CD4-positive, alpha-beta T cell treated with Interleukin-4 for 1 hour (primary cell): ENCODE measurements around the gene SLC16A2.

Experiments used
- DNase-seq, 2 donors: peaks; one replicate each; pipeline ENCODE4 v3.0.0-alpha.2; 2020 to 2022

The SLC16A2 gene

GRCh38 chrX:74540635-74541249, 119.4 kb downstream of the SLC16A2 start:
- DNase-seq, result no peak

DNA sequence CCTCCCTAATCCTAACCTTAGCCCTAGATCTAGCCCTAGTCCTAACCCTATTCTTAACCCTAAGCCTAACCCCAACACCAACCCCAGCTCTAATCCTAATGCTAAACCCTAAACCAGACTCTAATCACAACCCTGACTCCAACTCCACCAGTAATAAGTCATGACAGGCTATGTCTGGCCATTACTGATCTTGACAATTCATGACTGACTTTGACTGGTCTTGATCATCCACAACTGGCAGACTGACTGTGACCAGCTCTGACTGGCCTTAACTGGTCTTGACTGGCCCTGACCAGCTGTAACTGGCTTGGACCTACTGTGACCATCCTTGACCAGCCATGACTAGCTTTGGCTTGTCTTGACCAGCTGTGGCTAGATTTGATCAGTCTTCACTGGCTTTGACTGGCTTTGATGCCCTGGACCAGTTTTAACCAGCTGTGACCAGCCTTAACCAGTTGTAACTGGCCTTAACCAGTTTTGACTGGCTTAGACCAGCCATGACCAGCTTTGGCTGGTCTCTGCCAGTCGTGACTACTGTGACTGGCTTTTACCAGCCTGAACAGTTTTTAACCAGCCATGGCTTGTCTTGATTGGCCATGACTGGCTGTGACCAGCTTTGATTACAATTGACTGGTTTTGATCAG, 124.7 kb downstream of the SLC16A2 start:
- DNase-seq, result no peak

- no peak for DNase-seq
Measured at GRCh38 chrX:74546984-74547383, 125.7 kb downstream of the SLC16A2 start.

DNA sequence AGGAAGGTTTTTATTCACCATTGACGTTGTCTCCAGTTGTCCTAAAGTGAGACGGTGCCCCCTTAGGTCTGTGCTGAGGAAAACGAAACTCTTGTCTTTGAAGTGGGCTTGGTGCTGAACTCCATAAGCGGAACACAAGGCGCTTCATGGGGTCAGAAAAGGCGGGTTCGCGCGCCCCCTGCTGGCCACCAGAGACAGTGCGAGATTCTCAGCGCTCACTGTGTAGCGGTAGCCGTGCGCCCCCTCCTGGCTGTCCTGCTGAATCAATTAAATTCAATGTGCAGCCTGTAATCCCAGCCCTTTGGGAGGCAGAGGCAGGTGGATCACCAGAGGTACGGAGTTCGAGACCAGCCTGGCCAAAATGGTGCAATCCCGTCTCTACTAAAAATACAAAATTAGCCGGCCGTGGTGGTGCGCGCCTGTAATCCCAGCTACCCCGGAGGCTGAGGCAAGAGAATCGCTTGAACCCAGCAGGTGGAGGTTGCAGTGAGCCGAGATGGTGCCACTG, 129.1 kb downstream of the SLC16A2 start:
- DNase-seq, result peak; percentile 85 to 87

- no peak for DNase-seq
Measured at GRCh38 chrX:74551934-74552333, 130.6 kb downstream of the SLC16A2 start.

DNA sequence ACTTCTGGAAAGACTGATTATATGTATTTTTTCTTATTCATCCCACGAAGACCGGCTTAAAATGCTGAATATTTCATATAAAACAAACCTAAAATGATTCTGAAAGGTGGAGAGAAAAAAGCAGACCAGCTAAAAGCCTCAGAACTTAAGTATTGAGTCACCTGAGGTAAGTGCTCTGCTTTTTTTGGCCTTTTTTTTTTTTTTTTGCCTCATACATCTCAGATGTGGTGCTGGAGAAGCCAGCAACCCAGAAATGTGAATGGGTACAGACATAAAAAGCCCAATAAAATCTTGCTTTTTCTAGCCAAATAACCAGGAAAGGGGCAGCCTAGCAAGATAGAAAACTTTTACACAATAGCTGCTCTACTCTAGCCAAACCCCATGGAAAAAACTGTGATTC, 136.1 kb downstream of the SLC16A2 start:
- DNase-seq, result no peak

GRCh38 chrX:74578137-74578536, 156.8 kb downstream of the SLC16A2 start:
- DNase-seq, result no peak

DNA sequence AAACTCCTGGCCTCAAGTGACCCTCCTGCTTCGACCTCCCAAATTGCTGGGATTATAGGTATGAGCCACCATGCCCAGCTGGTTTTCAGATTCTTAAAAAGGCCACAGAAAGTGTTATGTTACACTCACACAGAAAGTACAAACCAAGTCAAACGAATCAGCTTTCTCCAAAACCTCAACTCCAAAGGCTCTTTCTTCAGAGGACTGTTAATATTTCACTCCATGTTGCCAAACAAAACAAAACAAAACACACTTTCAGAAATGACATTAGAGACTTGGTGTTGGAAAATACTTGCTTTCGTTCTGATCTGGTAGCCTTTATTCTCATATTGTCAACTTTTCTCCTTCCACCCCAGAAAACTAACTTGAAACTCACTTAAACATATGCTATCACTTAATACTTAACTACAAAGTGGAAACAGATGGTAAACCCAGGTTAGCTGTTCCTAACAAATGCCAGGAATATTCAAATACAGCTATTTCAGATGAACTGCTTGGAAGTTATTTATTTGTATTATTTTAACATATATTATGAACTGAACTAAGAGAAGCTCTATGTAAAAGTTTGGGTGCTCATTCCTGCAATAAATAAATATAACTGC, 158.4 kb downstream of the SLC16A2 start:
- no peak for DNase-seq
